ENCODE results near the gene DCX.

DCX gene

GRCh38 chrX:111409326-111409725 is 2.7 kb downstream of the DCX start:
- H3K4me3 ChIP-seq (ENCODE audit: low read depth, low read length), result no peak overlapping the region
- peaks cover 3% of the 10 kb centered on the region; the same call in 1 of the 2 replicates for H3K27me3 ChIP-seq (ENCODE audit: control insufficient read depth, insufficient read depth, low read length)
- no peak overlapping the region for H3K27ac ChIP-seq (ENCODE audit: low read depth, low read length)
- H3K4me1 ChIP-seq (ENCODE audit: control insufficient read depth, insufficient read depth, low read length), result peaks cover 38% of the 10 kb centered on the region
- H3K9ac ChIP-seq (ENCODE audit: low read depth, low read length), result no peak overlapping the region
- H3K36me3 ChIP-seq (ENCODE audit: control insufficient read depth, insufficient read depth, low read length), result no peaks in the 10 kb centered on the region
- H3K9me3 ChIP-seq (ENCODE audit: control insufficient read depth, insufficient read depth, low read length), result no peaks in the 10 kb centered on the region

- Histone ChIP-seq H3K4me1 (ENCODE audit: control insufficient read depth, insufficient read depth, low read length) (peaks cover 38% of the 10 kb centered on the region), H3K4me3 (ENCODE audit: low read depth, low read length) (no peak overlapping the region), H3K36me3 (ENCODE audit: control insufficient read depth, insufficient read depth, low read length) (no peaks in the 10 kb centered on the region), H3K27me3 (ENCODE audit: control insufficient read depth, insufficient read depth, low read length) (no peaks in the 10 kb centered on the region), H3K9me3 (ENCODE audit: control insufficient read depth, insufficient read depth, low read length) (no peaks in the 10 kb centered on the region), H3K9ac (ENCODE audit: low read depth, low read length) (no peak overlapping the region), H3K27ac (ENCODE audit: low read depth, low read length) (no peak overlapping the region)
Measured at GRCh38 chrX:111407948-111408347, 4.0 kb downstream of the DCX start.

GRCh38 chrX:111402344-111402743 is 9.6 kb downstream of the DCX start:
- H3K4me1 ChIP-seq (ENCODE audit: control insufficient read depth, insufficient read depth, low read length), result no peaks in the 10 kb centered on the region
- H3K9ac ChIP-seq (ENCODE audit: low read depth, low read length), result no peak overlapping the region
- no peak overlapping the region for H3K4me3 ChIP-seq (ENCODE audit: low read depth, low read length)
- H3K36me3 ChIP-seq (ENCODE audit: control insufficient read depth, insufficient read depth, low read length), result no peaks in the 10 kb centered on the region
- no peak overlapping the region for H3K27ac ChIP-seq (ENCODE audit: low read depth, low read length)
- peaks cover 6% of the 10 kb centered on the region; the same call in 1 of the 2 replicates for H3K27me3 ChIP-seq (ENCODE audit: control insufficient read depth, insufficient read depth, low read length)
- H3K9me3 ChIP-seq (ENCODE audit: control insufficient read depth, insufficient read depth, low read length), result no peaks in the 10 kb centered on the region

- Histone ChIP-seq H3K27me3 (ENCODE audit: control insufficient read depth, insufficient read depth, low read length) (no peaks in the 10 kb centered on the region; the same call in 1 of the 2 replicates), H3K4me1 (ENCODE audit: control insufficient read depth, insufficient read depth, low read length) (no peaks in the 10 kb centered on the region), H3K36me3 (ENCODE audit: control insufficient read depth, insufficient read depth, low read length) (no peaks in the 10 kb centered on the region), H3K9ac (ENCODE audit: low read depth, low read length) (no peak overlapping the region), H3K4me3 (ENCODE audit: low read depth, low read length) (no peak overlapping the region), H3K9me3 (ENCODE audit: control insufficient read depth, insufficient read depth, low read length) (no peaks in the 10 kb centered on the region), H3K27ac (ENCODE audit: low read depth, low read length) (no peak overlapping the region)
Measured at GRCh38 chrX:111395149-111395548, 16.8 kb downstream of the DCX start.

GRCh38 chrX:111394569-111394968 is 17.4 kb downstream of the DCX start:
- Histone ChIP-seq H3K4me1 (ENCODE audit: control insufficient read depth, insufficient read depth, low read length) (no peaks in the 10 kb centered on the region), H3K9me3 (ENCODE audit: control insufficient read depth, insufficient read depth, low read length) (no peaks in the 10 kb centered on the region), H3K27me3 (ENCODE audit: control insufficient read depth, insufficient read depth, low read length) (peaks cover under 1% of the 10 kb centered on the region; the same call in 1 of the 2 replicates), H3K4me3 (ENCODE audit: low read depth, low read length) (no peak overlapping the region), H3K36me3 (ENCODE audit: control insufficient read depth, insufficient read depth, low read length) (no peaks in the 10 kb centered on the region), H3K27ac (ENCODE audit: low read depth, low read length) (no peak overlapping the region), H3K9ac (ENCODE audit: low read depth, low read length) (no peak overlapping the region)

- Histone ChIP-seq H3K4me1 (ENCODE audit: control insufficient read depth, insufficient read depth, low read length) (peaks cover 15% of the 10 kb centered on the region), H3K9me3 (ENCODE audit: control insufficient read depth, insufficient read depth, low read length) (no peaks in the 10 kb centered on the region), H3K27ac (ENCODE audit: low read depth, low read length) (no peak overlapping the region), H3K4me3 (ENCODE audit: low read depth, low read length) (no peak overlapping the region), H3K36me3 (ENCODE audit: control insufficient read depth, insufficient read depth, low read length) (no peaks in the 10 kb centered on the region), H3K9ac (ENCODE audit: low read depth, low read length) (no peak overlapping the region), H3K27me3 (ENCODE audit: control insufficient read depth, insufficient read depth, low read length) (0 out of 2 replicates have a peak, but pooled peaks cover 8% of the 10 kb centered on the region)
Measured at GRCh38 chrX:111387470-111388070, 24.4 kb downstream of the DCX start.

GRCh38 chrX:111386615-111387233 is 25.3 kb downstream of the DCX start:
- H3K9ac ChIP-seq (ENCODE audit: low read depth, low read length), result no peak overlapping the region
- peaks cover 10% of the 10 kb centered on the region; the same call in 1 of the 2 replicates for H3K27me3 ChIP-seq (ENCODE audit: control insufficient read depth, insufficient read depth, low read length)
- peaks cover 15% of the 10 kb centered on the region for H3K4me1 ChIP-seq (ENCODE audit: control insufficient read depth, insufficient read depth, low read length)
- H3K4me3 ChIP-seq (ENCODE audit: low read depth, low read length), result no peak overlapping the region
- no peak overlapping the region for H3K27ac ChIP-seq (ENCODE audit: low read depth, low read length)
- no peaks in the 10 kb centered on the region for H3K36me3 ChIP-seq (ENCODE audit: control insufficient read depth, insufficient read depth, low read length)
- H3K9me3 ChIP-seq (ENCODE audit: control insufficient read depth, insufficient read depth, low read length), result no peaks in the 10 kb centered on the region

- Histone ChIP-seq H3K36me3 (ENCODE audit: control insufficient read depth, insufficient read depth, low read length) (no peaks in the 10 kb centered on the region), H3K27me3 (ENCODE audit: control insufficient read depth, insufficient read depth, low read length) (peaks cover 14% of the 10 kb centered on the region; the same call in 1 of the 2 replicates), H3K9ac (ENCODE audit: low read depth, low read length) (no peak overlapping the region), H3K27ac (ENCODE audit: low read depth, low read length) (no peak overlapping the region), H3K9me3 (ENCODE audit: control insufficient read depth, insufficient read depth, low read length) (no peaks in the 10 kb centered on the region), H3K4me1 (ENCODE audit: control insufficient read depth, insufficient read depth, low read length) (peaks cover 15% of the 10 kb centered on the region), H3K4me3 (ENCODE audit: low read depth, low read length) (no peak overlapping the region)
Measured at GRCh38 chrX:111386077-111386476, 25.9 kb downstream of the DCX start.

GRCh38 chrX:111382277-111382676 is 29.7 kb downstream of the DCX start:
- Histone ChIP-seq H3K9ac (ENCODE audit: low read depth, low read length) (no peak overlapping the region), H3K36me3 (ENCODE audit: control insufficient read depth, insufficient read depth, low read length) (no peaks in the 10 kb centered on the region), H3K27me3 (ENCODE audit: control insufficient read depth, insufficient read depth, low read length) (peaks cover 9% of the 10 kb centered on the region; the same call in 1 of the 2 replicates), H3K4me3 (ENCODE audit: low read depth, low read length) (no peak overlapping the region), H3K27ac (ENCODE audit: low read depth, low read length) (no peak overlapping the region), H3K4me1 (ENCODE audit: control insufficient read depth, insufficient read depth, low read length) (peaks cover 10% of the 10 kb centered on the region), H3K9me3 (ENCODE audit: control insufficient read depth, insufficient read depth, low read length) (no peaks in the 10 kb centered on the region)

GRCh38 chrX:111376897-111377578 is 35.0 kb downstream of the DCX start:
- Histone ChIP-seq H3K9ac (ENCODE audit: low read depth, low read length) (no peak overlapping the region), H3K4me1 (ENCODE audit: control insufficient read depth, insufficient read depth, low read length) (peaks cover 19% of the 10 kb centered on the region), H3K4me3 (ENCODE audit: low read depth, low read length) (0 out of 2 replicates have a peak overlapping the region, but pooled peaks have one; percentile 15), H3K27ac (ENCODE audit: low read depth, low read length) (no peak overlapping the region), H3K9me3 (ENCODE audit: control insufficient read depth, insufficient read depth, low read length) (no peaks in the 10 kb centered on the region), H3K27me3 (ENCODE audit: control insufficient read depth, insufficient read depth, low read length) (peaks cover 6% of the 10 kb centered on the region; the same call in 1 of the 2 replicates), H3K36me3 (ENCODE audit: control insufficient read depth, insufficient read depth, low read length) (no peaks in the 10 kb centered on the region)

GRCh38 chrX:111376486-111376885 is 35.5 kb downstream of the DCX start:
- H3K27me3 ChIP-seq (ENCODE audit: control insufficient read depth, insufficient read depth, low read length), result peaks cover 2% of the 10 kb centered on the region; the same call in 1 of the 2 replicates
- H3K9ac ChIP-seq (ENCODE audit: low read depth, low read length), result no peak overlapping the region
- H3K4me3 ChIP-seq (ENCODE audit: low read depth, low read length), result 0 out of 2 replicates have a peak overlapping the region, but pooled peaks have one; percentile 15
- no peak overlapping the region for H3K27ac ChIP-seq (ENCODE audit: low read depth, low read length)
- H3K4me1 ChIP-seq (ENCODE audit: control insufficient read depth, insufficient read depth, low read length), result peaks cover 19% of the 10 kb centered on the region
- H3K9me3 ChIP-seq (ENCODE audit: control insufficient read depth, insufficient read depth, low read length), result no peaks in the 10 kb centered on the region
- no peaks in the 10 kb centered on the region for H3K36me3 ChIP-seq (ENCODE audit: control insufficient read depth, insufficient read depth, low read length)
